NCI-H2196 treated with DMSO at 0.1 percent for 48 hours (cell line): ENCODE measurements around the gene ETV1.
A peak's percentile ranks its signal among the peaks of the same experiment; 100 is the strongest.
"Not testable (repeated sequence)": the region's sequence is repeated elsewhere in the genome, so short reads cannot be mapped to it uniquely, and the experiment has no call there.

Source experiments
- DNase-seq: peaks from one replicate; lab custom pipeline; 2025; ENCODE audit not compliant: unreplicated experiment; lab: John Stamatoyannopoulos, UW

The ETV1 gene

GRCh38 chr7:13933091-13933490 is 56.4 kb downstream of the ETV1 start:
- DNase-seq = no peak

GRCh38 chr7:13932131-13932530 is 57.3 kb downstream of the ETV1 start:
- DNase-seq = no peak

- no peak for DNase-seq
Measured at GRCh38 chr7:13921062-13921461, 68.4 kb downstream of the ETV1 start.

GRCh38 chr7:13920053-13920697 is 69.3 kb downstream of the ETV1 start:
- DNase-seq = peak; percentile 76

GRCh38 chr7:13918333-13918732 is 71.1 kb downstream of the ETV1 start:
- not testable (repeated sequence) for DNase-seq

- DNase-seq = not testable (repeated sequence)
Measured at GRCh38 chr7:13917103-13917502, 72.4 kb downstream of the ETV1 start.

GRCh38 chr7:13915891-13916290 is 73.6 kb downstream of the ETV1 start:
- DNase-seq = no peak

GRCh38 chr7:13912715-13913278 is 76.7 kb downstream of the ETV1 start:
- DNase-seq = no peak

GRCh38 chr7:13911909-13912308 is 77.6 kb downstream of the ETV1 start:
- DNase-seq = no peak

- DNase-seq = no peak
Measured at GRCh38 chr7:13910805-13911551, 78.5 kb downstream of the ETV1 start.

GRCh38 chr7:13908667-13909397 is 80.6 kb downstream of the ETV1 start:
- no peak for DNase-seq

- DNase-seq = no peak
Measured at GRCh38 chr7:13907831-13908230, 81.6 kb downstream of the ETV1 start.

GRCh38 chr7:13904689-13905088 is 84.8 kb downstream of the ETV1 start:
- DNase-seq = no peak

- DNase-seq = no peak
Measured at GRCh38 chr7:13904007-13904406, 85.5 kb downstream of the ETV1 start.

- no peak for DNase-seq
Measured at GRCh38 chr7:13901577-13901976, 87.9 kb downstream of the ETV1 start.

- DNase-seq = no peak
Measured at GRCh38 chr7:13898957-13899670, 90.4 kb downstream of the ETV1 start.

- no peak for DNase-seq
Measured at GRCh38 chr7:13897819-13898218, 91.6 kb downstream of the ETV1 start.

GRCh38 chr7:13894954-13895353 is 94.5 kb downstream of the ETV1 start:
- DNase-seq = no peak

- no peak for DNase-seq
Measured at GRCh38 chr7:13894377-13894776, 95.1 kb downstream of the ETV1 start.

- DNase-seq = no peak
Measured at GRCh38 chr7:13890793-13891192, 98.7 kb downstream of the ETV1 start.

- no peak for DNase-seq
Measured at GRCh38 chr7:13886356-13886755, 103.1 kb downstream of the ETV1 start.
